ENCODE results near the gene CST2. TPM values are rescaled to one million over a fixed set of nuclear protein-coding genes. Genes with fewer than 3 reads are reported as not detected.
"Not testable (repeated sequence)": the region's sequence is repeated elsewhere in the genome, so short reads cannot be mapped to it uniquely, and the experiment has no call there.

The CST2 gene
- total RNA-seq, 1 experiment from 2014 or later = not detected

DNA sequence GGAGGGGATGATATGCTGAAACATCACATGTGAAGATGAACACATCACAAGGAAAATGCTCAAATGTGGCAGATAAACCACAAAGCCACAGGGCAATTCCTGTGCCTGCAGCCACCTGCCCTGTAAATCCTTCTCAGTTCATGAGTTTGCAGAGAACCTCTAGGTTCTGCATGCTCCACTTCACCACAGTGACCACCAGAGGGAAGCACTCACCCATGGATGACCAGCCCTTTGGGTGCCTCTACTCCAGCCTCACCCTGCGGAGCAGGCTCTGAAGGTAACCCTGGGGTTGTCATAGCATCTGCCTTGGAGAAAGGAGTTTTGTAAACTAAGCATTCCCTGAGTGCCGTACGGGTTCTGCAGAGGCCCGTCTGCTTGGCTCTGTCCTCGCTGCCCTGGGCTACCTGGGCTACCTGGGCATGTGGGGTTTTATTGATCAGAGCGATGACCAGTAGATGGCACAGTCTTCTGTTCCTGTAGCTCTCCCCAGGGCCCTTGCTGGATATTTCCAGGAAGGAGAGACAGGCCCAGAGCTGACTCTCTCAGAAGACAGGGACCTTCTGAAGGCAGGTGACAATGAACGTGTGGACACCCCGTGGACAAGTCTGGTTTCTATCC is 44.1 kb downstream of the CST2 start:
- Histone ChIP-seq H3T11ph (ENCODE audit: low read length) (no peak overlapping the region), H4K8ac (replicated peaks; ENCODE audit: insufficient read length, low read depth, low read length) (no peak overlapping the region), H3K79me1 (ENCODE audit: insufficient read depth, low read depth, low read length, poor library complexity, severe bottlenecking) (no peaks in the 10 kb centered on the region), H3K18ac (ENCODE audit: insufficient read length, low read depth, low read length) (no peak overlapping the region), H3K4me2 (ENCODE audit: insufficient read depth, insufficient read length, low read length) (no peak overlapping the region), H3K23me2 (ENCODE audit: insufficient read length, low read depth, low read length, poor library complexity, severe bottlenecking) (no peaks in the 10 kb centered on the region), H3K79me2 (ENCODE audit: insufficient read depth, low read length) (no peaks in the 10 kb centered on the region), H2AK5ac (ENCODE audit: insufficient read length, low read length) (no peak overlapping the region), H4K91ac (ENCODE audit: insufficient read length, low read depth, low read length) (no peak overlapping the region), H3K9me3 (ENCODE audit: control insufficient read depth, low read depth, low read length) (no peaks in the 10 kb centered on the region), H2BK5ac (ENCODE audit: insufficient read length, low read length) (no peak overlapping the region), H3K56ac (ENCODE audit: insufficient read length, low read depth, low read length) (no peak overlapping the region), H3K27ac (ENCODE audit: insufficient read length, low read depth, low read length) (no peak overlapping the region), H3K23ac (ENCODE audit: insufficient read length, low read depth, low read length) (no peak overlapping the region), H4K20me1 (ENCODE audit: control insufficient read depth, insufficient read depth, insufficient read length) (no peaks in the 10 kb centered on the region), H2AFZ (ENCODE audit: low read length) (no peak overlapping the region), H4K5ac (ENCODE audit: insufficient read length, low read depth, low read length) (no peak overlapping the region), H3K4ac (ENCODE audit: low read depth, low read length) (no peak overlapping the region), H3K9ac (ENCODE audit: extremely low read depth, insufficient read length, low read length) (no peak overlapping the region), H2BK120ac (ENCODE audit: low read depth, low read length, poor library complexity, severe bottlenecking) (no peak overlapping the region), H2BK20ac (ENCODE audit: low read depth, low read length, poor library complexity, severe bottlenecking) (no peak overlapping the region), H3K14ac (ENCODE audit: insufficient read depth, low read length) (no peak overlapping the region), H3K27me3 (ENCODE audit: insufficient read depth, low read length) (no peaks in the 10 kb centered on the region), H2BK15ac (ENCODE audit: low read depth, low read length) (no peak overlapping the region), H3K4me1 (ENCODE audit: insufficient read depth, low read length) (no peaks in the 10 kb centered on the region), H2BK12ac (ENCODE audit: insufficient read length, low read depth, low read length) (no peak overlapping the region)
- WGBS (ENCODE audit: extremely low coverage, insufficient read length, low lambda C conversion rate) = no CpG with 5 or more reads among the region's 8 CpGs
- Mint-ChIP-seq H3K4me3 (no peak overlapping the region), H3K27me3 (ENCODE audit: low read depth) (peaks cover 9% of the 10 kb centered on the region), H3K4me1 (no peaks in the 10 kb centered on the region), H3K36me3 (ENCODE audit: insufficient read depth in 1 of 3, low read depth in 3 of 3) (no peaks in the 10 kb centered on the region), H3K9me3 (peaks cover 0 to 2% of the 10 kb centered on the region in 2 experiments; a peak in 3 of 5 replicates), H3K27ac (no peak overlapping the region)
- TF ChIP-seq, protein P1, sequence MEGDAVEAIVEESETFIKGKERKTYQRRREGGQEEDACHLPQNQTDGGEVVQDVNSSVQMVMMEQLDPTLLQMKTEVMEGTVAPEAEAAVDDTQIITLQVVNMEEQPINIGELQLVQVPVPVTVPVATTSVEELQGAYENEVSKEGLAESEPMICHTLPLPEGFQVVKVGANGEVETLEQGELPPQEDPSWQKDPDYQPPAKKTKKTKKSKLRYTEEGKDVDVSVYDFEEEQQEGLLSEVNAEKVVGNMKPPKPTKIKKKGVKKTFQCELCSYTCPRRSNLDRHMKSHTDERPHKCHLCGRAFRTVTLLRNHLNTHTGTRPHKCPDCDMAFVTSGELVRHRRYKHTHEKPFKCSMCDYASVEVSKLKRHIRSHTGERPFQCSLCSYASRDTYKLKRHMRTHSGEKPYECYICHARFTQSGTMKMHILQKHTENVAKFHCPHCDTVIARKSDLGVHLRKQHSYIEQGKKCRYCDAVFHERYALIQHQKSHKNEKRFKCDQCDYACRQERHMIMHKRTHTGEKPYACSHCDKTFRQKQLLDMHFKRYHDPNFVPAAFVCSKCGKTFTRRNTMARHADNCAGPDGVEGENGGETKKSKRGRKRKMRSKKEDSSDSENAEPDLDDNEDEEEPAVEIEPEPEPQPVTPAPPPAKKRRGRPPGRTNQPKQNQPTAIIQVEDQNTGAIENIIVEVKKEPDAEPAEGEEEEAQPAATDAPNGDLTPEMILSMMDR (conservative IDR thresholded peaks at IDR 0.05) = peak; percentile 82
- peak; percentile 73 for DNase-seq

DNA sequence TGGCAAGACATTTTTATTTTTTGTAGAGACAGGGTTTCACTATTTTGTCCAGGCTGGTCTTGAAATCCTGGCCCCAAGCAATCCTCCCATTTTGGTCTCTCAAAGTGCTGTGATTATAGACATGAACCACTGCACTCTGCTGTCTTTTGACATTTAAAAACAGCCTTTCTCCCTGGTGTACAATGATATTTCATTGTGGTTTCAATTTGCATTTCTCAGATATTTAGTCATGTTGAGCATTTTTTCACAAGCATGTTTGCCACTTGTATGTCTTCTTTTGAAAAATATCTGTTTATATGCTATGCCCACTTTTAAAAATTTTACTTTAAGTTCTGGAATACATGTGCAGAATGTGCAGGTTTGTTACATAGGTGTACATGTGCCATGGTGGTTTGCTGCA is 47.9 kb downstream of the CST2 start:
- DNase-seq; H3K4ac ChIP-seq (ENCODE audit: low read depth, low read length); H3K27ac ChIP-seq (ENCODE audit: insufficient read length, low read depth, low read length); H3K79me1 ChIP-seq (ENCODE audit: insufficient read depth, low read depth, low read length, poor library complexity, severe bottlenecking); H3T11ph ChIP-seq (ENCODE audit: low read length); H3K14ac ChIP-seq (ENCODE audit: insufficient read depth, low read length); H2AFZ ChIP-seq (ENCODE audit: low read length); H3K56ac ChIP-seq (ENCODE audit: insufficient read length, low read depth, low read length); H3K4me2 ChIP-seq (ENCODE audit: insufficient read depth, insufficient read length, low read length); H2BK20ac ChIP-seq (ENCODE audit: low read depth, low read length, poor library complexity, severe bottlenecking); H4K20me1 ChIP-seq (ENCODE audit: control insufficient read depth, insufficient read depth, insufficient read length); H3K27me3 ChIP-seq (ENCODE audit: insufficient read depth, low read length); H2BK5ac ChIP-seq (ENCODE audit: insufficient read length, low read length); H3K23ac ChIP-seq (ENCODE audit: insufficient read length, low read depth, low read length); H3K9me3 ChIP-seq (ENCODE audit: control insufficient read depth, low read depth, low read length); H2AK5ac ChIP-seq (ENCODE audit: insufficient read length, low read length); H3K9me3 Mint-ChIP-seq; H4K8ac ChIP-seq (replicated peaks; ENCODE audit: insufficient read length, low read depth, low read length); H3K27ac Mint-ChIP-seq; H3K9ac ChIP-seq (ENCODE audit: extremely low read depth, insufficient read length, low read length); H2BK12ac ChIP-seq (ENCODE audit: insufficient read length, low read depth, low read length); H3K79me2 ChIP-seq (ENCODE audit: insufficient read depth, low read length); H4K5ac ChIP-seq (ENCODE audit: insufficient read length, low read depth, low read length); H3K23me2 ChIP-seq (ENCODE audit: insufficient read length, low read depth, low read length, poor library complexity, severe bottlenecking); H2BK120ac ChIP-seq (ENCODE audit: low read depth, low read length, poor library complexity, severe bottlenecking); H3K36me3 Mint-ChIP-seq (ENCODE audit: insufficient read depth in 1 of 3, low read depth in 3 of 3); H3K4me3 Mint-ChIP-seq; H3K4me1 ChIP-seq (ENCODE audit: insufficient read depth, low read length); H2BK15ac ChIP-seq (ENCODE audit: low read depth, low read length); H4K91ac ChIP-seq (ENCODE audit: insufficient read length, low read depth, low read length); H3K18ac ChIP-seq (ENCODE audit: insufficient read length, low read depth, low read length): not testable (repeated sequence)
- H3K27me3 Mint-ChIP-seq (ENCODE audit: low read depth) = peaks cover 27% of the 10 kb centered on the region
- peaks cover 8 to 12% of the 10 kb centered on the region in 2 experiments for H3K4me1 Mint-ChIP-seq
